Measurements from ENCODE around the gene CCL24. TPM values are rescaled to one million over a fixed set of nuclear protein-coding genes. Genes with fewer than 3 reads are reported as not detected.
"Not testable (repeated sequence)": the region's sequence is repeated elsewhere in the genome, so short reads cannot be mapped to it uniquely, and the experiment has no call there.

CCL24 gene
- total and polyA plus RNA-seq, 11 donors, result 0.18 to 0.77 (median 0.60) TPM; not detected in 8

- WGBS, 4 donors, result 0 to 8% (median 5%) methylated on average over 2 of the region's 2 CpGs
These were observed 51.2 kb downstream of the CCL24 start for GRCh38 chr7:75762350-75762917.

GRCh38 chr7:75761801-75762200, 51.8 kb downstream of the CCL24 start:
- H3K9me3 ChIP-seq, DNase-seq, H3K27me3 ChIP-seq, H3K27ac ChIP-seq, H3K36me3 ChIP-seq, H3K4me1 ChIP-seq, ATAC-seq, H3K4me3 ChIP-seq: not testable (repeated sequence)
- intact Hi-C loops (cut with DNase I), result loop anchor here in 5 of 10 donors (1.0 to 10.0 kb wide), 5 partner anchors 227 to 263 kb away; no protein-coding TSS in a partner anchor
- 80 to 92% (median 87%) methylated on average over 3 of the region's 3 CpGs for WGBS, 4 donors

More at GRCh38 chr7:75762350-75762917, 51.2 kb downstream of the CCL24 start:
- DNase-seq (no peak), ATAC-seq (peak; percentile 55 to 91 (median 88))
- Histone ChIP-seq H3K27ac (no peak overlapping the region), H3K4me1 (peaks cover 0 to 4% (median 0%) of the 10 kb centered on the region in 12 donors), H3K36me3 (no peaks in the 10 kb centered on the region), H3K4me3 (no peak overlapping the region), H3K27me3 (no peaks in the 10 kb centered on the region), H3K9me3 (no peaks in the 10 kb centered on the region)
- intact Hi-C loops (cut with DNase I), result loop anchor here in 5 of 10 donors (1.0 to 10.0 kb wide), 5 partner anchors 228 to 262 kb away; no protein-coding TSS in a partner anchor
- TF ChIP-seq POLR2A (IDR thresholded peaks at IDR 0.05) (no peak), CTCF (IDR thresholded peaks at IDR 0.05) (peak; percentile 54 to 84 (median 77))

Other genes with a start within 250 kb of the CCL24 start
- 10 to 100 TPM; 13.4 to 36.4 (median 26.1) TPM for gene HIP1, start 74.9 kb downstream of the CCL24 start, total RNA-seq
- 10 to 100 TPM in 1 of 2 donors, 1 to 10 TPM in 1; 5.9 to 10.2 TPM for gene HIP1, start 74.9 kb downstream of the CCL24 start, polyA plus RNA-seq
- gene CCL26, start 41.6 kb downstream of the CCL24 start, total RNA-seq, result under 1 TPM in 2 of 9 donors, not detected in 7; 0.75 to 0.77 TPM
- under 1 TPM; 0.53 to 0.94 TPM for gene CCL26, start 41.6 kb downstream of the CCL24 start, polyA plus RNA-seq
- 10 to 100 TPM; 23.6 to 44.1 (median 32.5) TPM for gene RHBDD2, start 65.2 kb upstream of the CCL24 start, total RNA-seq
- 10 to 100 TPM; 27.6 to 43.4 TPM for gene RHBDD2, start 65.2 kb upstream of the CCL24 start, polyA plus RNA-seq
- 100 to 1,000 TPM in 2 of 9 donors, 10 to 100 TPM in 7; 38.3 to 202 (median 80.0) TPM for gene POR, start 101.3 kb upstream of the CCL24 start, total RNA-seq
- gene POR, start 101.3 kb upstream of the CCL24 start, polyA plus RNA-seq, result 100 to 1,000 TPM in 1 of 2 donors, 10 to 100 TPM in 1; 69.5 to 169 TPM
- 100 to 1,000 TPM in 7 of 9 donors, 10 to 100 TPM in 2; 63.8 to 181 (median 125) TPM for gene TMEM120A, start 180.8 kb upstream of the CCL24 start, total RNA-seq
- gene TMEM120A, start 180.8 kb upstream of the CCL24 start, polyA plus RNA-seq, result 100 to 1,000 TPM; 138 to 152 TPM
- gene STYXL1, start 234.2 kb upstream of the CCL24 start, total RNA-seq, result 10 to 100 TPM in 8 of 9 donors, 1 to 10 TPM in 1; 7.9 to 26.8 (median 16.1) TPM
- gene STYXL1, start 234.2 kb upstream of the CCL24 start, polyA plus RNA-seq, result 10 to 100 TPM; 43.1 to 44.3 TPM
- 100 to 1,000 TPM; 303 to 591 (median 409) TPM for gene MDH2, start 234.3 kb upstream of the CCL24 start, total RNA-seq
- 100 to 1,000 TPM; 140 to 251 TPM for gene MDH2, start 234.3 kb upstream of the CCL24 start, polyA plus RNA-seq